GM21447 (cell line): Measurements from ENCODE around the gene TAAR1.
A peak's percentile ranks its signal among the peaks of the same experiment; 100 is the strongest.
"Not testable (repeated sequence)": the region's sequence is repeated elsewhere in the genome, so short reads cannot be mapped to it uniquely, and the experiment has no call there.

Experiments used
- ATAC-seq: cut with Tn5 transposase; IDR thresholded peaks from one replicate; pipeline ENCODE4 v1.9.1; 2021; ENCODE audit not compliant: unreplicated experiment

TAAR1 gene

DNA sequence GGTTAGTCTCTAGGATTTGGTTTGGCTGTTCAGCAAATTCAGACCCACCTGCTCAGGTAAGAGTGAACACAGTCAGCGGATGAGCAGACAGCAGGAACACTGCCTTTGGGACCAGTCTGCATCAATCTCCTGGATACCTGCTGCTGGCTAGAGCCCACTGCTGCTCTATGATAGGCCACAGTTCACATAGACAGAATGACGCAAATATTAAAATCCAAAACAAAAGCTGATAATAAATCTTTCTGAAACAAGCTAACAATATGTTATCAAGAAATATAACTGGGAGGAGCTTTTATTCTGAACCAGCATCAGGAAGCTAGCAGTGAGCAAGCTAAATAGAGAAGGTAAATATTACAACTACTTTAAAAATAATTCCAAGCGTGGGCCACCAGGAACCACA, at the start of gene TAAR1:
Gene TAAR1, minus strand, starts transcription at position 101 of the 400 bp plus-strand sequence. CDS start 13,179 bp downstream, outside the sequence.
- ATAC-seq, result no peak

DNA sequence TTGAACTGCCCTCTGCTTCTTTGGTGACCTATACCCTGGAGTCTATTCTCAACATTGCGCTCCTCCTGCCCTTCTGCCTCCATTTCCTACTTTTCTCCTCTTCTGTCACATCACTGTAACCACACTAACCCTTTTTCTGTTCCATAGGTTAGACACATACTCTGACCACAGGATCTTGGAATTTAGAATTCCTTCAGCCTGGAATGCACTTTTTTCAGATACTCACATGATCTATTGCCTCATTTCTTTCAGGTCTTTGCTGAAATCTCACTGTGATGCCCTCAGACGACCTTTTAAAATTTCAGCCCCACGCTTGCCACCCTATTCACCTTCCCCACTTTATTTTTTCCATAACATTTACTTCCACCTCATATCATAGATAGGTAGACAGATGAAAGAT, 49.8 kb upstream of the TAAR1 start:
- ATAC-seq, result no peak

DNA sequence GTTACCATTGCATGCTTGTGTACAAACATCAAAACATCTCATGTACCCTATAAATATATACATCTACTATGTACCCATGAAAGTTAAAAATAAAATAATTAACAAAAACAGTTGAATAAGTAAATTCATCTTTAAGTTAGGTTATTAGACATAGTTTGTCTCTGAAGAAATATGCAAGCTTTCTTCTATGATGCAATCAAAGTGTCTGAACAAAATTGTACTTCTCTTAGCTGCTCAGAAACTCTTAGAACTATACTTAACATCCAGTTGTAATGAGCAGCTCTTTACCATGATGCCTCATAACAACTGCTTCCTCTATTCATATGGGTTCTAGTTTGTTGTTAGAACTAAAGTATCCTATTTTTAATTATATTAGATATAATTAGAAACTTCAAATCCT, 49.0 kb upstream of the TAAR1 start:
- ATAC-seq, result no peak

- not testable (repeated sequence) for ATAC-seq
These were observed 47.8 kb upstream of the TAAR1 start for GRCh38 chr6:132706756-132707155.

GRCh38 chr6:132703936-132704335, 45.0 kb upstream of the TAAR1 start:
- no peak for ATAC-seq

DNA sequence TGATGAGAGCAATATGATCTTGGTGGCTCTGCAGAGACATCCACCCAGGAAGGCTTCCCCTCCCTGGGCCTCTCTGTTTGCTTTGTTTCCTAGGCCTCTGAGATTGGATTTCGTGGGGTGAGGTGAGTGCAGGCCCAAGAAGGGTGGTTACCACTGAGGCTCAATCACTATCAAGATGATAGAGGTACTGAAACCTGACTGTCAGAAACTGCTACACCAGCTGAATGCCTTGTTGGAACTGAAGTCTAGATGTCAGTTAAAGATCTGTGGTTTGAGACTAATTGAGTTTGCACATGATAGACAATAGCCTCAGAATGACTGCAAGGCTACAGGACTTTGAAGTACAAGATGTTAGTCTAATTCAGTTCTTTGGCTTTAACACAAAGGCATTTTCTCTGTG, 39.6 kb upstream of the TAAR1 start:
- no peak for ATAC-seq

- no peak for ATAC-seq
These were observed 36.8 kb upstream of the TAAR1 start for GRCh38 chr6:132695773-132696172.

GRCh38 chr6:132693478-132693877, 34.5 kb upstream of the TAAR1 start:
- no peak for ATAC-seq

GRCh38 chr6:132690678-132691077, 31.7 kb upstream of the TAAR1 start:
- ATAC-seq, result no peak

DNA sequence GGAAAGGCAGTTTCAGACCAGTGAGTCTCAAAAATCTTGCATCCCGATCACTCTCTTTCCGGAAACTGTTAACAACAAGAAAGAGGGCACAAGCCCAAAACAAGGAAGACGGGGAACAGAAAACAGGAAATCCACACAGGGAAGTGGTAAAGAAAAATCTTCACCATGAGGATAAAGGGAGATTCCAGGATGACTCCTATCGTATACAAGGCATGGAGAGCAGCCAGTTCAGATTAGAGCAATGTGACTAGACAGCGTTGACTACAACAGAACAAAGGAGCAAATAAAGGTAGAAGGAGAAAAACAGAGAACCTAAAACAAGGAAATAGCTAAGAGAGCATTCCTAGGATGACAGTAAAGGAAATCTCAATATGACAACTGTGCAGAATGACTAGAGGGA, 28.3 kb upstream of the TAAR1 start:
- no peak for ATAC-seq

DNA sequence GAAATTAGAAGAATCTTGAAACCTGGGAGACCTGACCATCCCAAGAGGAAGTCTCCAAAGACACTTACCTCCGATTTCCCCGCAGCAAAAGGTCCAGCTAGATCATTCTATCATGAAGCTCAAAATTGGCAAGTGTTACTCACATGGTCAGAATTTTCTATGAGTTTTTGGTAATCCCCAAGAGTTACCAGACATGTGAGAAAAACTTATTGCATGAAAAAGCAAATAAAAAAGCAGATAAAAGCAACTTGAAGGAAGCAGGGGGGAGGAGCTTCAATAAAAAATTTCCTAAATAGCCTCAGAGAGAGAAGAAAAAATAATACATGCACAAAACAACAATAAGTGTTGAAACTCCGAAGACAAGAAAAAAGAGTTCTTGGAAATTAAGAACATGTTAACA, 27.5 kb upstream of the TAAR1 start:
- ATAC-seq, result no peak

DNA sequence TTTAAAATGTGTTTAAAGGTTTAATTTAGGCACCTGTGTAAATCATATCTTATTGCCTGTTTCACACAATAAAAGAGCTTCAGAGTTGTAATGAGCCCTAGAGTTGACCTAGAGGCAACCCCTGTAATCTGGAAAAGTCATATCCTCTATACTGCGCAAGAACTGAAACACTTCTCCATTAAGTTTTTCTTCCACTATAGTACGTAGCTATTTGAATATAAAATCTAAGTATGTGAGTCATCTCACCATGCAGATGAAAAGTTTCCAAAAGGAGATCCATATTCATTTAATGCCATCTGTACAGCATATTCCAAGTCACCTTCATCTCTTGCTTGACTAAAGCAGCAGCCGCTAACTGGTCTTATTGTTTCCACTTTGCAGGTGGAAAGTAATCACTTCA, 26.0 kb upstream of the TAAR1 start:
- no peak for ATAC-seq

- no peak for ATAC-seq
These were observed 25.3 kb upstream of the TAAR1 start for GRCh38 chr6:132684272-132684671.

DNA sequence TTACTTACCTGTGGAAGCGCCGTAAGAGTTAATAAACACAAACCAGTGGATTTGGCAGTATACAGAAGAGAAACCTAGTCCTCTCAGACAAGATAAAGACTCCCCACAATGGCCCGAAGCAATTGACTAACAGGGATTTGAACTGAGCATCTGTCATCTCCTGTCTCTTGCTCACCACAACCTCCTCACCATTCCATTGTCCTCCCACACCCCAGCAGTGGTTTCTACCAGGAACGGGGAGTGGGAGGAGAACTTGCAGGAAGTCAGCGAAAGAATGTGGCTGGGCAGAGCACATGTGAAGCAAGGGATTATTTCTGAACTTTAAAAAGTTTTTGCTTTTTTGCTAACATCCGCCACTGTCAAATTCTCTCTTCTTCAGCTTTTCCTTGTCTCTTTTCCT, 24.6 kb upstream of the TAAR1 start:
- no peak for ATAC-seq

DNA sequence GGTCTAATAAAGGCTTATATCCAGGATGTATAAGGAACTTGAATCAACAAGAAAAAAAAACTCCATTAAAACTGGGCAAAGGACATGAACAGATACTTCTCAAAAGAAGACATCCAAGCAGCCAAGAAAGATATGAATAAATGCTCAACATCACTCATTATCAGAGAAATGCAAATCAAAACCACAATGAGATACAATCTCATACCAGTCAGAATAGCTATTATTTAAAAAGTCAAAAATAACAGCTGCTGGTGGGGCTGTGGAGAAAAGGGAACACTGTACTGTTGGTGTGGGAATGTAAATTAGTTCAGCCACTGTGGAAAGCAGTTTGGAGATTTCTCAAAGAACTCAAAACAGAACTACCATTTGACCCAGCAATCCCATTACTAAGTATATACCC, 20.1 kb upstream of the TAAR1 start:
- not testable (repeated sequence) for ATAC-seq

GRCh38 chr6:132675749-132676148, 16.8 kb upstream of the TAAR1 start:
- ATAC-seq, result no peak

DNA sequence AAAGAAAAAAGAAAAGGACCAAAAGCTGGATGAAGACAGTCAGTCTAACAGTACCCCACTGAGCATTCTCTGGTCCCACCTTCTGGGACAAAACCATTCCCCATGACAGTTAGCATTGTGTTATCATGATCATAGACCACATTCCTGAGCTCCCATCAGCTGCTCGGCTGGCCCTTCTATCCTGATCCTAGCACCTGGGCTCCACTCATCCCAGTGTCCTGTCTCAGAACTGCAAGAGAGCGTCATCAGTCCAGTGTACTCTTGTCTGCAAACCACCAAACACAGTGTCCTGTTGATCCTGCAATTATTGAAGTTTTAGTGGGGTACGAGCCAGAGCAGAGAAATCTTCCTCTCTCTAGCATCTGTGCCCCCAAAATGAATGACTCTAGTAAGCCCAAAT, 16.0 kb upstream of the TAAR1 start:
- no peak for ATAC-seq

DNA sequence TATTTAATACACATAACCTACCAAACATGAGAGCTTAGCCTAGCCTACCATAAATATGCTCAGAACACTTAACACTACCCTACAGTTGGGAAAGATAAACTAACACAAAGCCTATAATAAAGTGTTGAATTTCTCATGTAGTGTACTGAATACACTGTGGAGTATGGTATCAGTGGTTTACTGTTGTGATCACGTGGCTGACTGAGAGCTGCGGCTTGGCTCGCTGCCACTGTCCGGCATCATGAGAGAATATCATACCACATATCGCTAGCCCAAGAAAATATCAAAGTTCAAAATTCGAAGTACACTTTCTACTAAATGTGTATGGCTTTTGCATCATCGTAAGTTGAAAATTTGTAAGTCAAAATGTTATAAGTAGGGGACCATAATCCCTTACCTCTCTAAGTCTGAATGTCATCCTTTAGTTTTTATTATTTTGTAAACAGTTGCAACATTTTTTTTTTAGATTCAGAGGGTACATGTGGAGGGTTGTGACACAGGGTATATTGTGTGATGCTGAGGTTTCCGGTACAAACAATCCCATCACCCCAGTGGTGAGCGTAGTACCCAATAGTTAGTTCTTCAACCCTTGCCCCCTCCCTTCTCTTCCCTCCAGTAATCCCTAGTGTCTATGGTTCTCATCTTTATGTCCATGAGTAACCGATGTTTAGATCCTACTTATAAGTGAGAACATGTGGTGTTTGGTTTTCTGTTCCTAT, 14.6 kb upstream of the TAAR1 start:
- no peak for ATAC-seq

- no peak for ATAC-seq
These were observed 12.3 kb upstream of the TAAR1 start for GRCh38 chr6:132671295-132671694.

- ATAC-seq, result peak; percentile 75
These were observed 10.8 kb upstream of the TAAR1 start for GRCh38 chr6:132669690-132670291.

- no peak for ATAC-seq
These were observed 7.1 kb upstream of the TAAR1 start for GRCh38 chr6:132666118-132666517.

- ATAC-seq, result no peak
These were observed 5.5 kb upstream of the TAAR1 start for GRCh38 chr6:132664309-132665034.
